HepG2 (cell line): ENCODE measurements around the gene PRKCZ. TPM values are rescaled to one million over a fixed set of nuclear protein-coding genes. Genes with fewer than 3 reads are reported as not detected.

Experiments
- AHR ChIP-seq: IDR thresholded peaks from 2 replicates; pipeline ENCODE4 v1.6.1; 2018; ENCODE audit warnings: missing genetic modification reagents, missing compliant biosample characterization
- ETV6 ChIP-seq: sonication (generic); formaldehyde crosslinking; conservative IDR thresholded peaks from 2 replicates; pipeline ENCODE4 v1.4.0; 2020; ENCODE audit warnings: missing genetic modification reagents
- GABPA ChIP-seq, 2 experiments: IDR thresholded peaks; 2 replicates each; pipeline ENCODE4 v1.6.1; 2011 to 2016; ENCODE audit warnings: low read depth in 2 of 2, low read length in 1 of 2, missing biosample characterization in 1 of 2, missing genetic modification characterization in 1 of 2
- KDM3A ChIP-seq: IDR thresholded peaks from 2 replicates; pipeline ENCODE4 v1.6.1; 2018; ENCODE audit warnings: low read depth, missing compliant biosample characterization
- KDM6A ChIP-seq: IDR thresholded peaks from 2 replicates; pipeline ENCODE4 v1.6.1; 2016; ENCODE audit warnings: low read depth
- SATB2 ChIP-seq: sonication (generic); formaldehyde crosslinking; IDR thresholded peaks from 2 replicates; pipeline ENCODE4 v1.5.0; 2020; ENCODE audit warnings: missing genetic modification reagents
- polyA plus RNA-seq, 8 experiments: library from polyadenylated mRNA; depleted of rRNA in 3 of 8; stranded (reverse) in 7 of 8; unstranded in 1 of 8; fragments of >200 nt; fragmentation: Illumina TruSeq in 4 of 8; extraction: Trizol in 4 of 8; gene quantifications; 2 replicates each; pipeline versions ENCODE4 v1.2.1 to v1.2.3, GENCODE V29; 2011 to 2016; ENCODE audit warnings: low read depth in 4 of 8, missing spikeins in 1 of 8, mixed read lengths in 1 of 8; ENCODE audit not compliant: insufficient read depth in 1 of 8
- total RNA-seq, 5 experiments: library from RNA; depleted of rRNA; stranded (reverse); fragments of >200 nt; fragmentation: Illumina TruSeq; extraction: Trizol; gene quantifications; 2 replicates each; pipeline ENCODE4 v1.2.3, GENCODE V29; 2016; ENCODE audit warnings: low read depth in 1 of 5
- TF ChIP-seq, protein P1 (sequence below): IDR thresholded peaks from 2 replicates; pipeline ENCODE4 v1.6.1; 2016; ENCODE audit warnings: low read depth, control low read depth
- TF ChIP-seq, protein P2 (sequence below): sonication (generic); formaldehyde crosslinking; IDR thresholded peaks from 2 replicates; pipeline ENCODE4 v1.4.0; 2020; ENCODE audit warnings: mild to moderate bottlenecking, missing genetic modification reagents
- TF ChIP-seq, protein P3 (sequence below): sonication (generic); formaldehyde crosslinking; IDR thresholded peaks from 2 replicates; pipeline ENCODE4 v1.4.0; 2020; ENCODE audit warnings: missing genetic modification reagents
- TF ChIP-seq, protein P4 (sequence below): sonication (generic); formaldehyde crosslinking; IDR thresholded peaks from 2 replicates; pipeline ENCODE4 v1.4.0; 2020; ENCODE audit warnings: mild to moderate bottlenecking, missing genetic modification reagents
- TF ChIP-seq, protein P5 (sequence below): sonication (generic); formaldehyde crosslinking; conservative IDR thresholded peaks from 2 replicates; pipeline ENCODE4 v1.4.0; 2020; ENCODE audit warnings: missing genetic modification reagents

PRKCZ gene
- total and polyA plus RNA-seq, 2 of the 13 experiments (the other 11 are each of a cell fraction or from before 2014, with no cell fraction given), result 34.7 to 85.2 TPM

DNA sequence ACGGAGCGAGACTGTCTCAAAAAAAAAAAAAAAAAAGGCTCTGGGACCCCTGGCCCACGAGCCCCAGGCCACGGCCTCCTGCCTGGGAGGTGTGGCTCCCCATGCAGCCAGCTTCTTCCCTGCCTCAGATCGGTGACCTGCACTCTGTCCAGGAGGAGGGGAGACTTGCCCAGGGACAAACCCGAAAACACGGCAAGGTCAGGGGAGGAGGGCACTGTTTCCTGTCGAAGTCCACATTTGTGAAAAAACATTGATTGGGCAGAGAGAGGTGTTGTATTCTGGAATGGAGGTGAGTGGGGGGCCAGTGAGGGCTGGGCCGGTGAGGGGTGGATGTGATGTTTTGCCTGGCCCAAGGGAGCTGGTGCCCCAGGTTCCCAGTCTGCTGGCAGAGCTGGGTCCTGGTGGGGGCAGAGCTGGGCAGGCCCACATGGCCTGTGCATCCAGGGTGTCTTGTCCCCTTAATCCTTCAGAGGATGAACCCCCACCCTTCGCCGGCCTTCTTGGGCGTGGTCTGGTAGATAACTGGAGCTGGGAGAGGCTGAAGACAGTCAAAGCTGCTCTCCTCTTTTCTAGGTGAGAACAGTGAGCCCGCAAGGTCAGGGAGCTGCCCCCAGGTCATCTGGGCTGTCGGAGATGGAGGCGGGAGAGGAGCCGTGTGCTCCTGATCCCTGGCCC is 156.7 kb downstream of the PRKCZ start (continued):
- TF ChIP-seq, protein P1, sequence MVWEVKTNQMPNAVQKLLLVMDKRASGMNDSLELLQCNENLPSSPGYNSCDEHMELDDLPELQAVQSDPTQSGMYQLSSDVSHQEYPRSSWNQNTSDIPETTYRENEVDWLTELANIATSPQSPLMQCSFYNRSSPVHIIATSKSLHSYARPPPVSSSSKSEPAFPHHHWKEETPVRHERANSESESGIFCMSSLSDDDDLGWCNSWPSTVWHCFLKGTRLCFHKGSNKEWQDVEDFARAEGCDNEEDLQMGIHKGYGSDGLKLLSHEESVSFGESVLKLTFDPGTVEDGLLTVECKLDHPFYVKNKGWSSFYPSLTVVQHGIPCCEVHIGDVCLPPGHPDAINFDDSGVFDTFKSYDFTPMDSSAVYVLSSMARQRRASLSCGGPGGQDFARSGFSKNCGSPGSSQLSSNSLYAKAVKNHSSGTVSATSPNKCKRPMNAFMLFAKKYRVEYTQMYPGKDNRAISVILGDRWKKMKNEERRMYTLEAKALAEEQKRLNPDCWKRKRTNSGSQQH (CRISPR knock-in tag), result no peak
- no peak for TF ChIP-seq ETV6 (CRISPR knock-in tag)
- TF ChIP-seq AHR (CRISPR knock-in tag), result no peak
- no peak for TF ChIP-seq KDM6A (CRISPR knock-in tag)
- TF ChIP-seq, protein P2, sequence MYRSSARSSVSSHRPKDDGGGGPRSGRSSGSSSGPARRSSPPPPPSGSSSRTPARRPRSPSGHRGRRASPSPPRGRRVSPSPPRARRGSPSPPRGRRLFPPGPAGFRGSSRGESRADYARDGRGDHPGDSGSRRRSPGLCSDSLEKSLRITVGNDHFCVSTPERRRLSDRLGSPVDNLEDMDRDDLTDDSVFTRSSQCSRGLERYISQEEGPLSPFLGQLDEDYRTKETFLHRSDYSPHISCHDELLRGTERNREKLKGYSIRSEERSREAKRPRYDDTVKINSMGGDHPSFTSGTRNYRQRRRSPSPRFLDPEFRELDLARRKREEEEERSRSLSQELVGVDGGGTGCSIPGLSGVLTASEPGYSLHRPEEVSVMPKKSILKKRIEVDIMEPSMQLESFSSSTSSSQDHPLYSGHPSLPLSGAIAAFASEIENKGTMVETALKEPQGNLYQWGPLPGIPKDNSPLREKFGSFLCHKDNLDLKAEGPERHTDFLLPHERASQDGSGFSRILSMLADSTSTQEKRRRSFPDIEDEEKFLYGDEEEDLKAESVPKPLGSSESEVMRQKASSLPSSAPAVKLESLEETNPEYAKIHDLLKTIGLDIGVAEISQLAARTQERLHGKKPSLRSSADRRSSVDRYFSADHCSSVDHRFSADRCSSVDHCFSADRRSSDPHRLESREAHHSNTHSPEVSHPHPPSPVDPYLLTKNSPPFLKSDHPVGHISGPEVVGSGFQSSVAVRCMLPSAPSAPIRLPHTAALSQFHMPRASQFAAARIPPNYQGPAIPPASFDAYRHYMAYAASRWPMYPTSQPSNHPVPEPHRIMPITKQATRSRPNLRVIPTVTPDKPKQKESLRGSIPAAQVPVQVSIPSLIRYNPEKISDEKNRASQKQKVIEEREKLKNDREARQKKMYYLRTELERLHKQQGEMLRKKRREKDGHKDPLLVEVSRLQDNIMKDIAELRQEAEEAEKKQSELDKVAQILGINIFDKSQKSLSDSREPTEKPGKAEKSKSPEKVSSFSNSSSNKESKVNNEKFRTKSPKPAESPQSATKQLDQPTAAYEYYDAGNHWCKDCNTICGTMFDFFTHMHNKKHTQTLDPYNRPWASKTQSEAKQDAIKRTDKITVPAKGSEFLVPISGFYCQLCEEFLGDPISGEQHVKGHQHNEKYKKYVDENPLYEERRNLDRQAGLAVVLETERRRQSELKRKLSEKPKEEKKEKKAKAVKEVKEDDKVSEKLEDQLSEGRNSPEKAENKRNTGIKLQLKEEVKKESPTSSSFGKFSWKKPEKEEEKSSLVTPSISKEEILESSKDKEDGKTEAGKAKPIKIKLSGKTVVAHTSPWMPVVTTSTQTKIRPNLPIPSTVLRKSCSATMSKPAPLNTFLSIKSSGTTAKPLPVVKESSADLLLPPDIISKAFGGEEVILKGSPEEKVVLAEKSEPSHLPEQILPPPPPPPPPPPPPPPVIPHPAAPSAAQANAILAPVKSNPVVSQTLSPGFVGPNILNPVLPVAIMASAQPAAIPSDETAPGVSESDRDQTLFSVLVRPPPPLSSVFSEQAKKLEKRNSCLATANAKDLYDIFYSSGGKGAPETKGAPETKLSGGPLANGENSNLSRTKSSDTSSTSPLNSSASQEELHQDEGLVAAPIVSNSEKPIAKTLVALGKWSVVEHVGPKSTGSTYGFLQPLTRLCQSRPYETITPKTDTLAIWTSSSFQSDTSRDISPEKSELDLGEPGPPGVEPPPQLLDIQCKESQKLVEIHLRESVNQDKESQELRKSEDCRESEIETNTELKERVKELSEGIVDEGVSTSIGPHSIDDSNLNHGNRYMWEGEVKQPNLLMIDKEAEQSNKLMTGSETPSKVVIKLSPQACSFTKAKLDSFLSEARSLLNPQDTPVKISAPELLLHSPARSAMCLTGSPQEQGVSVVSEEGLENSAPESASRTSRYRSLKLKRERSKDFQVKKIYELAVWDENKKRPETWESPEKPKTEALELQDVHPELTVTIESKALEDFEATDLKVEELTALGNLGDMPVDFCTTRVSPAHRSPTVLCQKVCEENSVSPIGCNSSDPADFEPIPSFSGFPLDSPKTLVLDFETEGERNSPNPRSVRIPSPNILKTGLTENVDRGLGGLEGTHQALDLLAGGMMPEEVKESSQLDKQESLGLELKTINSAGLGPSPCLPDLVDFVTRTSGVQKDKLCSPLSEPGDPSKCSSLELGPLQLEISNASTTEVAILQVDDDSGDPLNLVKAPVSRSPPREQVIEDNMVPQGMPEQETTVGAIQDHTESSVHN, result no peak
- no peak for TF ChIP-seq SATB2
- TF ChIP-seq KDM3A (CRISPR knock-in tag), result no peak
- TF ChIP-seq, protein P3, sequence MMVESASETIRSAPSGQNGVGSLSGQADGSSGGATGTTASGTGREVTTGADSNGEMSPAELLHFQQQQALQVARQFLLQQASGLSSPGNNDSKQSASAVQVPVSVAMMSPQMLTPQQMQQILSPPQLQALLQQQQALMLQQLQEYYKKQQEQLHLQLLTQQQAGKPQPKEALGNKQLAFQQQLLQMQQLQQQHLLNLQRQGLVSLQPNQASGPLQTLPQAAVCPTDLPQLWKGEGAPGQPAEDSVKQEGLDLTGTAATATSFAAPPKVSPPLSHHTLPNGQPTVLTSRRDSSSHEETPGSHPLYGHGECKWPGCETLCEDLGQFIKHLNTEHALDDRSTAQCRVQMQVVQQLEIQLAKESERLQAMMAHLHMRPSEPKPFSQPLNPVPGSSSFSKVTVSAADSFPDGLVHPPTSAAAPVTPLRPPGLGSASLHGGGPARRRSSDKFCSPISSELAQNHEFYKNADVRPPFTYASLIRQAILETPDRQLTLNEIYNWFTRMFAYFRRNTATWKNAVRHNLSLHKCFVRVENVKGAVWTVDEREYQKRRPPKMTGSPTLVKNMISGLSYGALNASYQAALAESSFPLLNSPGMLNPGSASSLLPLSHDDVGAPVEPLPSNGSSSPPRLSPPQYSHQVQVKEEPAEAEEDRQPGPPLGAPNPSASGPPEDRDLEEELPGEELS, result 0 out of 2 replicates have a peak, but pooled peaks have one; percentile 19
- TF ChIP-seq, protein P4, sequence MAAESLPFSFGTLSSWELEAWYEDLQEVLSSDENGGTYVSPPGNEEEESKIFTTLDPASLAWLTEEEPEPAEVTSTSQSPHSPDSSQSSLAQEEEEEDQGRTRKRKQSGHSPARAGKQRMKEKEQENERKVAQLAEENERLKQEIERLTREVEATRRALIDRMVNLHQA (CRISPR knock-in tag), result no peak
- TF ChIP-seq, protein P5, sequence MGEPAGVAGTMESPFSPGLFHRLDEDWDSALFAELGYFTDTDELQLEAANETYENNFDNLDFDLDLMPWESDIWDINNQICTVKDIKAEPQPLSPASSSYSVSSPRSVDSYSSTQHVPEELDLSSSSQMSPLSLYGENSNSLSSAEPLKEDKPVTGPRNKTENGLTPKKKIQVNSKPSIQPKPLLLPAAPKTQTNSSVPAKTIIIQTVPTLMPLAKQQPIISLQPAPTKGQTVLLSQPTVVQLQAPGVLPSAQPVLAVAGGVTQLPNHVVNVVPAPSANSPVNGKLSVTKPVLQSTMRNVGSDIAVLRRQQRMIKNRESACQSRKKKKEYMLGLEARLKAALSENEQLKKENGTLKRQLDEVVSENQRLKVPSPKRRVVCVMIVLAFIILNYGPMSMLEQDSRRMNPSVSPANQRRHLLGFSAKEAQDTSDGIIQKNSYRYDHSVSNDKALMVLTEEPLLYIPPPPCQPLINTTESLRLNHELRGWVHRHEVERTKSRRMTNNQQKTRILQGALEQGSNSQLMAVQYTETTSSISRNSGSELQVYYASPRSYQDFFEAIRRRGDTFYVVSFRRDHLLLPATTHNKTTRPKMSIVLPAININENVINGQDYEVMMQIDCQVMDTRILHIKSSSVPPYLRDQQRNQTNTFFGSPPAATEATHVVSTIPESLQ, result no peak
- no peak for TF ChIP-seq GABPA (IDR thresholded peaks at IDR 0.05; ENCODE audit: low read depth, low read length)
- no peak for TF ChIP-seq GABPA (CRISPR knock-in tag; IDR thresholded peaks at IDR 0.05; ENCODE audit: low read depth)
